Measurements from ENCODE around the gene GUCY2C.

GUCY2C gene

GRCh38 chr12:14654416-14654815 lies 42.0 kb downstream of the GUCY2C start:
- no peak overlapping the region for H3K4me3 ChIP-seq (replicated peaks in 1 of 2; ENCODE audit: low read depth in 2 of 2, low read length in 2 of 2)
- DNase-seq (ENCODE audit: low read depth in 2 of 2): peak in 1 of 2 donors; percentile 42
- no peak for TF ChIP-seq CTCF (IDR thresholded peaks at IDR 0.05; ENCODE audit: low read depth, low read length)

GRCh38 chr12:14652483-14652882 lies 43.9 kb downstream of the GUCY2C start:
- no peak overlapping the region for H3K4me3 ChIP-seq (replicated peaks in 1 of 2; ENCODE audit: low read depth in 2 of 2, low read length in 2 of 2)
- no peak for DNase-seq (ENCODE audit: low read depth in 2 of 2)
- TF ChIP-seq CTCF (IDR thresholded peaks at IDR 0.05; ENCODE audit: low read depth, low read length): no peak

GRCh38 chr12:14651371-14651770 lies 45.0 kb downstream of the GUCY2C start:
- no peak for TF ChIP-seq CTCF (IDR thresholded peaks at IDR 0.05; ENCODE audit: low read depth, low read length)
- DNase-seq (ENCODE audit: low read depth in 2 of 2): no peak

GRCh38 chr12:14650789-14651188 lies 45.6 kb downstream of the GUCY2C start:
- TF ChIP-seq CTCF (IDR thresholded peaks at IDR 0.05; ENCODE audit: low read depth, low read length): no peak
- no peak overlapping the region for H3K4me3 ChIP-seq (replicated peaks in 1 of 2; ENCODE audit: low read depth in 2 of 2, low read length in 2 of 2)
- DNase-seq (ENCODE audit: low read depth in 2 of 2): no peak

More at GRCh38 chr12:14651371-14651770, 45.0 kb downstream of the GUCY2C start:
- H3K4me3 ChIP-seq (replicated peaks in 1 of 2; ENCODE audit: low read depth in 2 of 2, low read length in 2 of 2): no peak overlapping the region

GRCh38 chr12:14647028-14647750 lies 49.2 kb downstream of the GUCY2C start:
- no peak for DNase-seq (ENCODE audit: low read depth in 2 of 2)
- H3K4me3 ChIP-seq (replicated peaks in 1 of 2; ENCODE audit: low read depth in 2 of 2, low read length in 2 of 2): no peak overlapping the region
- no peak for TF ChIP-seq CTCF (IDR thresholded peaks at IDR 0.05; ENCODE audit: low read depth, low read length)

- no peak overlapping the region for H3K4me3 ChIP-seq (replicated peaks in 1 of 2; ENCODE audit: low read depth in 2 of 2, low read length in 2 of 2)
- TF ChIP-seq CTCF (IDR thresholded peaks at IDR 0.05; ENCODE audit: low read depth, low read length): no peak
- DNase-seq (ENCODE audit: low read depth in 2 of 2): peak; percentile 6 to 38
Observed at GRCh38 chr12:14643251-14643650, 53.1 kb downstream of the GUCY2C start.

GRCh38 chr12:14638066-14638465 lies 58.3 kb downstream of the GUCY2C start:
- H3K4me3 ChIP-seq (replicated peaks in 1 of 2; ENCODE audit: low read depth in 2 of 2, low read length in 2 of 2): no peak overlapping the region
- no peak for DNase-seq (ENCODE audit: low read depth in 2 of 2)
- no peak for TF ChIP-seq CTCF (IDR thresholded peaks at IDR 0.05; ENCODE audit: low read depth, low read length)

All from cardiac fibroblast (primary cell).